Neural progenitor cell (in vitro differentiated cells): ENCODE results near the gene TVP23B.

ENCODE experiments used
- EZH2 ChIP-seq: fragments of 200-600 bp; sonication (generic); IDR thresholded peaks from 2 replicates; pipeline ENCODE4 v1.6.1; 2017; ENCODE audit warnings: antibody characterized with exemption, mild to moderate bottlenecking, moderate library complexity
- TF ChIP-seq, protein P1 (sequence below): fragments of 200-600 bp; sonication (generic); IDR thresholded peaks from 2 replicates; pipeline ENCODE4 v1.5.1; 2017; ENCODE audit warnings: antibody characterized with exemption, mild to moderate bottlenecking

DNA sequence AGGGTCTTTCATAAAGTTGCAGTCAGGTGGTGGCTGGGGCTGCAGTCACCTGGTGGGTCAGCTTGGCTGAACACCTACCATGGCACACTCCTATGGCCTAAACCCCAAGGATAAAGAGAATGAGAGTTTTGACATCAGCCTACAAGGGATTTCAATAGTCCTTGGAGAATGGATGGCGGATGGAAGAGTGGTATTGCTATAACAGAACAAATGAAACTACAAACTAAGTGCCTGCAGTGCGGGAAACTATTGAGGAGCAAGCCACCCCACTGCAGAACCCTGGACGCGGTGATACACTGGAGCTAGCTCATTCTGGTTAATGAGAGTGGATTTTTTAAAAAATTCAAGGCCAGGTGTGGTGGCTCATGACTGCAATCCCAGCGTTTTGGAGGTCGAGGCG is 74.0 kb downstream of the TVP23B start:
- TF ChIP-seq, protein P1, sequence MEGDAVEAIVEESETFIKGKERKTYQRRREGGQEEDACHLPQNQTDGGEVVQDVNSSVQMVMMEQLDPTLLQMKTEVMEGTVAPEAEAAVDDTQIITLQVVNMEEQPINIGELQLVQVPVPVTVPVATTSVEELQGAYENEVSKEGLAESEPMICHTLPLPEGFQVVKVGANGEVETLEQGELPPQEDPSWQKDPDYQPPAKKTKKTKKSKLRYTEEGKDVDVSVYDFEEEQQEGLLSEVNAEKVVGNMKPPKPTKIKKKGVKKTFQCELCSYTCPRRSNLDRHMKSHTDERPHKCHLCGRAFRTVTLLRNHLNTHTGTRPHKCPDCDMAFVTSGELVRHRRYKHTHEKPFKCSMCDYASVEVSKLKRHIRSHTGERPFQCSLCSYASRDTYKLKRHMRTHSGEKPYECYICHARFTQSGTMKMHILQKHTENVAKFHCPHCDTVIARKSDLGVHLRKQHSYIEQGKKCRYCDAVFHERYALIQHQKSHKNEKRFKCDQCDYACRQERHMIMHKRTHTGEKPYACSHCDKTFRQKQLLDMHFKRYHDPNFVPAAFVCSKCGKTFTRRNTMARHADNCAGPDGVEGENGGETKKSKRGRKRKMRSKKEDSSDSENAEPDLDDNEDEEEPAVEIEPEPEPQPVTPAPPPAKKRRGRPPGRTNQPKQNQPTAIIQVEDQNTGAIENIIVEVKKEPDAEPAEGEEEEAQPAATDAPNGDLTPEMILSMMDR: no peak
- no peak for TF ChIP-seq EZH2
